Neural progenitor cell (in vitro differentiated cells): ENCODE measurements around the gene MAT2B.

ENCODE experiments used
- EZH2 ChIP-seq: fragments of 200-600 bp; sonication (generic); IDR thresholded peaks from 2 replicates; pipeline ENCODE4 v1.6.1; 2017; ENCODE audit warnings: antibody characterized with exemption, mild to moderate bottlenecking, moderate library complexity
- EZH2phosphoT487 ChIP-seq: fragments of 200-600 bp; sonication (generic); IDR thresholded peaks from 2 replicates; pipeline ENCODE4 v1.6.1; 2017; ENCODE audit warnings: antibody characterized with exemption
- TF ChIP-seq, protein P1 (sequence below): fragments of 200-600 bp; sonication (generic); IDR thresholded peaks from 2 replicates; pipeline ENCODE4 v1.5.1; 2017; ENCODE audit warnings: antibody characterized with exemption, mild to moderate bottlenecking

DNA sequence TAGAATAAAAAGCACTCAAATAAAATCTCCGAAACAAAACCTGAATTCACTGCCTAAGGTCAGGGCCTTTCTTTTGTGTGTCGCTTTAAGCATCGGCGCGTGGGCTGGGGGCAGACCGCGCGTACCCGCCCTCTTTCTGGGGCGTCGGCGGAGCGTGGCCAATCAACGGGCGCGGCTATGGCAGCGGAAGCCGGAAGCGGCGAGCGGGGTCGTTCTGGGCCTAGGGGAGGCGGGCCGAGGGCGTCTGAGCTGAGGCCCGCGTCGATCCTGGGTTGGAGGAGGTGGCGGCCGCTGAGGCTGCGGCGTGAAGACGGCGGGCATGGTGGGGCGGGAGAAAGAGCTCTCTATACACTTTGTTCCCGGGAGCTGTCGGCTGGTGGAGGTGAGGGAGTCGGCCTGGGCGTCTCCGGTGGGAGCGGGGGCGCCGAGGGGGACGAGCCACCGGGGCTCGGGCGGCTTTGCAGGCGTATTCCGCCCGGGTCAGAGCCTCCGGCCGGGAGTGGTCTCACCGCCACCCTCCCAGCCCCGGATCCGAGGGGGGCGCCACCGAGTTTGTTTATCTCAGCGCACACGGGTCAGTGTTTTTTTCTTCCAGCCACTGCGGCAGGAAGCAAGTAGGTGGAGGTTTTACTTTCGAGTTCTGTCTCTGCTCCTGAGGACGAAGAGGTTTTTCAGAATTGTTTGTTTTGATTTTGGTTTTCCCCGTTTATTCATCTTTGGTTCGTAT, at the start of gene MAT2B:
- TF ChIP-seq EZH2phosphoT487, result no peak
- no peak for TF ChIP-seq EZH2
- TF ChIP-seq, protein P1, sequence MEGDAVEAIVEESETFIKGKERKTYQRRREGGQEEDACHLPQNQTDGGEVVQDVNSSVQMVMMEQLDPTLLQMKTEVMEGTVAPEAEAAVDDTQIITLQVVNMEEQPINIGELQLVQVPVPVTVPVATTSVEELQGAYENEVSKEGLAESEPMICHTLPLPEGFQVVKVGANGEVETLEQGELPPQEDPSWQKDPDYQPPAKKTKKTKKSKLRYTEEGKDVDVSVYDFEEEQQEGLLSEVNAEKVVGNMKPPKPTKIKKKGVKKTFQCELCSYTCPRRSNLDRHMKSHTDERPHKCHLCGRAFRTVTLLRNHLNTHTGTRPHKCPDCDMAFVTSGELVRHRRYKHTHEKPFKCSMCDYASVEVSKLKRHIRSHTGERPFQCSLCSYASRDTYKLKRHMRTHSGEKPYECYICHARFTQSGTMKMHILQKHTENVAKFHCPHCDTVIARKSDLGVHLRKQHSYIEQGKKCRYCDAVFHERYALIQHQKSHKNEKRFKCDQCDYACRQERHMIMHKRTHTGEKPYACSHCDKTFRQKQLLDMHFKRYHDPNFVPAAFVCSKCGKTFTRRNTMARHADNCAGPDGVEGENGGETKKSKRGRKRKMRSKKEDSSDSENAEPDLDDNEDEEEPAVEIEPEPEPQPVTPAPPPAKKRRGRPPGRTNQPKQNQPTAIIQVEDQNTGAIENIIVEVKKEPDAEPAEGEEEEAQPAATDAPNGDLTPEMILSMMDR, result peak; percentile 66
